Endodermal cell (in vitro differentiated cells): Measurements from ENCODE around the gene IGSF1. TPM values are rescaled to one million over a fixed set of nuclear protein-coding genes. Genes with fewer than 3 reads are reported as not detected.
A peak's percentile ranks its signal among the peaks of the same experiment; 100 is the strongest.

Experiments used
- DNase-seq: peaks from one replicate; pipeline ENCODE4 v3.0.0-alpha.2; 2017
- H3K27ac ChIP-seq: 2 replicates; pipeline ENCODE4 v1.5.1; 2013; ENCODE audit warnings: mild to moderate bottlenecking, low read depth, low read length, moderate library complexity
- H3K27me3 ChIP-seq: 2 replicates; pipeline ENCODE4 v1.6.1; 2013; ENCODE audit warnings: mild to moderate bottlenecking, low read length, moderate library complexity; ENCODE audit not compliant: insufficient read depth, control insufficient read depth, poor library complexity, severe bottlenecking
- H3K36me3 ChIP-seq: 2 replicates; pipeline ENCODE4 v1.7.0; 2013; ENCODE audit warnings: mild to moderate bottlenecking, low read length, moderate library complexity; ENCODE audit not compliant: control insufficient read depth, insufficient read depth
- H3K4me1 ChIP-seq: one replicate; pipeline ENCODE4 v1.7.0; 2013; ENCODE audit warnings: low read length; ENCODE audit not compliant: control insufficient read depth, insufficient read depth
- H3K4me3 ChIP-seq: 2 replicates; pipeline ENCODE4 v1.5.1; 2013; ENCODE audit warnings: mild to moderate bottlenecking, low read length, moderate library complexity
- H3K9ac ChIP-seq: 2 replicates; pipeline ENCODE4 v1.6.1; 2013; ENCODE audit warnings: mild to moderate bottlenecking, low read length, moderate library complexity; ENCODE audit not compliant: poor library complexity, severe bottlenecking; ENCODE audit errors: extremely low read depth
- H3K9me3 ChIP-seq: 2 replicates; pipeline ENCODE4 v1.6.1; 2013; ENCODE audit warnings: mild to moderate bottlenecking, low read length, moderate library complexity; ENCODE audit not compliant: control insufficient read depth
- H3K27ac Mint-ChIP-seq: 2 replicates; pipeline ENCODE4 v1.8.0; 2020; ENCODE audit warnings: mixed read lengths
- H3K27me3 Mint-ChIP-seq: 2 replicates; pipeline ENCODE4 v1.8.0; 2021; ENCODE audit warnings: mild to moderate bottlenecking, mixed read lengths; ENCODE audit not compliant: insufficient read depth
- H3K36me3 Mint-ChIP-seq: 2 replicates; pipeline ENCODE4 v1.8.0; 2020; ENCODE audit warnings: low read depth, mixed read lengths
- H3K4me1 Mint-ChIP-seq: 2 replicates; pipeline ENCODE4 v1.8.0; 2020; ENCODE audit warnings: mixed read lengths
- H3K4me3 Mint-ChIP-seq: 2 replicates; pipeline ENCODE4 v1.8.0; 2020; ENCODE audit warnings: mild to moderate bottlenecking, moderate library complexity, mixed read lengths
- H3K9me3 Mint-ChIP-seq: 2 replicates; pipeline ENCODE4 v1.8.0; 2020; ENCODE audit warnings: mild to moderate bottlenecking, mixed read lengths
- CTCF ChIP-seq: fragments of 200-600 bp; sonication (generic); conservative IDR thresholded peaks from 2 replicates; pipeline ENCODE4 v1.5.0; 2021; ENCODE audit warnings: antibody characterized with exemption, mild to moderate bottlenecking
- WGBS, 2 experiments: methylation state at CpG; one replicate each; pipeline versions ENCODE4 v1.1.5 to v1.1.7; 2013; ENCODE audit warnings: missing lambda C conversion rate in 2 of 2, mixed read lengths in 1 of 2; ENCODE audit not compliant: insufficient coverage in 1 of 2, insufficient read length in 1 of 2; 5-methylcytosine and 5-hydroxymethylcytosine counted together
- total RNA-seq, 2 donors: library from RNA; stranded (reverse); fragmentation: NEBNext Ultra II Directional in 1 of 2; extraction: Animal tissue kit (Norgen Biotek cat#: 25700) in 1 of 2; gene quantifications; 2 replicates in 1 of 2; 3 replicates in 1 of 2; pipeline ENCODE4 v1.2.1, GENCODE V29; 2021

The IGSF1 gene
- total RNA-seq, 2 donors from 2014 or later: 5.6 to 10.5 TPM

DNA sequence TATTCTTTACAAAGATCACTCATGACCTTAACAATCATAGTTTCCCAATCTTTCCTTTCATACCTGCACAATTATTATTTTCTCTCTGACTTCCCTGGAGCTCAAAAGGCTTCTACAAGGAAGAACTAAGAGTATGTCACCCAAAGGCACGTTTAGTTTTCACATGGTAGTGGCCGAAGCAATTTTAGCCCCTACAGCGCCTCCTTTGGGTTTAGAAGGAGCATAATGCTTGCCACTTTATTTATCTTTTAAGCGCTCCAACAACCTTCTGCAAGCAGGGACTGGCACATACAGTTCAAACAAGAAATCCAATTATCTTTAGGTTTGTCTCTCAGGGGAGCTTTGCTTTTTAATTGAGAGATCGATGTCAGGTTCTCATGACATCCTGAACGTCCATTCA, 42.0 kb upstream of the IGSF1 start:
- Mint-ChIP-seq H3K9me3 (peaks cover 6% of the 10 kb centered on the region), H3K36me3 (peaks cover 5% of the 10 kb centered on the region), H3K27me3 (no peaks in the 10 kb centered on the region), H3K4me1 (no peaks in the 10 kb centered on the region), H3K27ac (no peak overlapping the region), H3K4me3 (no peak overlapping the region)
- Histone ChIP-seq H3K27me3 (no peaks in the 10 kb centered on the region), H3K4me3 (no peak overlapping the region), H3K9ac (no peak overlapping the region), H3K9me3 (no peaks in the 10 kb centered on the region), H3K4me1 (no peaks in the 10 kb centered on the region), H3K36me3 (no peaks in the 10 kb centered on the region), H3K27ac (no peak overlapping the region)
- TF ChIP-seq CTCF: peak; percentile 73
- no peak for DNase-seq
- WGBS, 2 experiments: 81 to 90% methylated on average over 2 to 6 of the region's 6 CpGs

DNA sequence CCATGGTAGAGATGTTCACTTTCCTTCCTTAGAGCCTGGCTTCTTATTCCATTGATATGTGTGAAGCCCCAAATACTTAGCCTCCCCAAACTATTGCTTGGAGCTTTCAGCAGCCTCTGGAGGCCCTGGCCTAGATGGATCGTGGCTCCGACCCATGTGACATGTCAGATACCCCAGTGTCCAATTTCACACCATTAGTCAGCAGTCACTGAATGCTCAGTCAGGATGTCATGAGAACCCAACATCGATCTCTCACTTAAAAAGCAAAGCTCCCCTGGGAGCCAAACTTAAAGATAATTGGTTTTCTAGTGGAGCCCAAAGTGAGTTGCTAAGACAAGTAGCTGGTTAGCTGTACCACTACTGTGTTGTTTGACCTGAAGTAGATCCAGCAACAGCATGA, 41.6 kb upstream of the IGSF1 start:
- no peak for TF ChIP-seq CTCF
- Histone ChIP-seq H3K27ac (no peak overlapping the region), H3K4me1 (no peaks in the 10 kb centered on the region), H3K36me3 (no peaks in the 10 kb centered on the region), H3K27me3 (no peaks in the 10 kb centered on the region), H3K9me3 (no peaks in the 10 kb centered on the region), H3K4me3 (no peak overlapping the region), H3K9ac (no peak overlapping the region)
- Mint-ChIP-seq H3K9me3 (peaks cover 6% of the 10 kb centered on the region), H3K4me3 (no peak overlapping the region), H3K27ac (no peak overlapping the region), H3K27me3 (no peaks in the 10 kb centered on the region), H3K4me1 (no peaks in the 10 kb centered on the region), H3K36me3 (peaks cover 5% of the 10 kb centered on the region)
- DNase-seq: no peak
- WGBS, 2 experiments: 96% methylated on average over 3 of the region's 3 CpGs; no CpG with 5 or more reads in 1 of the 2 experiments

- no peak overlapping the region for H3K27ac Mint-ChIP-seq
- Histone ChIP-seq H3K9me3 (no peaks in the 10 kb centered on the region), H3K4me1 (no peaks in the 10 kb centered on the region), H3K9ac (no peak overlapping the region), H3K4me3 (no peak overlapping the region), H3K27me3 (no peaks in the 10 kb centered on the region), H3K36me3 (no peaks in the 10 kb centered on the region), H3K27ac (no peak overlapping the region)
- no peak for DNase-seq
- H3K4me3 Mint-ChIP-seq: no peak overlapping the region
- peaks cover 6% of the 10 kb centered on the region for H3K9me3 Mint-ChIP-seq
- H3K4me1 Mint-ChIP-seq: no peaks in the 10 kb centered on the region
- no peaks in the 10 kb centered on the region for H3K27me3 Mint-ChIP-seq
- 90 to 100% methylated on average over 1 to 3 of the region's 3 CpGs for WGBS, 2 experiments
- H3K36me3 Mint-ChIP-seq: peaks cover 5% of the 10 kb centered on the region
- no peak for TF ChIP-seq CTCF
These were observed 33.5 kb upstream of the IGSF1 start for GRCh38 chrX:131322651-131323050.
